Central memory CD8-positive, alpha-beta T cell (primary cell): Measurements from ENCODE around the gene MKRN2OS.

Experiments used
- ATAC-seq: fragments of 150-1000 bp; cut with Tn5 transposase; replicated peaks from 2 replicates; pipeline ENCODE4 v1.10.0; 2022; ENCODE audit warnings: mild to moderate bottlenecking, moderate FRiP score, moderate number of reproducible peaks; ENCODE audit not compliant: poor library complexity, severe bottlenecking; ENCODE audit errors: extremely low read depth
- DNase-seq, 2 donors: peaks; one replicate each; pipeline ENCODE4 v3.0.0; 2021; ENCODE audit warnings: low spot score in 2 of 2
- H3K27ac Mint-ChIP-seq: one replicate; pipeline ENCODE4 v1.8.0; 2022; ENCODE audit warnings: low read depth, mild to moderate bottlenecking, moderate library complexity, mixed read lengths
- H3K27me3 Mint-ChIP-seq: one replicate; pipeline ENCODE4 v1.8.0; 2022; ENCODE audit warnings: mixed read lengths
- H3K36me3 Mint-ChIP-seq: one replicate; pipeline ENCODE4 v1.8.0; 2022; ENCODE audit warnings: mild to moderate bottlenecking, moderate library complexity, mixed read lengths; ENCODE audit not compliant: insufficient read depth
- H3K4me1 Mint-ChIP-seq: one replicate; pipeline ENCODE4 v1.8.0; 2022; ENCODE audit warnings: mixed read lengths
- H3K4me3 Mint-ChIP-seq: one replicate; pipeline ENCODE4 v1.8.0; 2022; ENCODE audit warnings: mild to moderate bottlenecking, moderate library complexity, mixed read lengths
- H3K9me3 Mint-ChIP-seq: one replicate; pipeline ENCODE4 v1.8.0; 2022; ENCODE audit warnings: mixed read lengths

Gene MKRN2OS

GRCh38 chr3:12579905-12580304, 34.6 kb upstream of the MKRN2OS start:
- Mint-ChIP-seq H3K36me3 (peaks cover 67% of the 10 kb centered on the region), H3K4me1 (peaks cover 7% of the 10 kb centered on the region), H3K4me3 (no peak overlapping the region), H3K27ac (peak overlapping the region; percentile 54), H3K27me3 (no peaks in the 10 kb centered on the region), H3K9me3 (no peaks in the 10 kb centered on the region)
- DNase-seq (no peak), ATAC-seq (no peak)

- no peak for DNase-seq
- ATAC-seq: no peak
- Mint-ChIP-seq H3K9me3 (no peaks in the 10 kb centered on the region), H3K27ac (peak overlapping the region; percentile 54), H3K27me3 (no peaks in the 10 kb centered on the region), H3K36me3 (peaks cover 68% of the 10 kb centered on the region), H3K4me1 (peaks cover 7% of the 10 kb centered on the region), H3K4me3 (no peak overlapping the region)
These were observed 34.2 kb upstream of the MKRN2OS start for GRCh38 chr3:12579456-12579855.

- ATAC-seq (no peak), DNase-seq (no peak)
- H3K9me3 Mint-ChIP-seq: no peaks in the 10 kb centered on the region
- H3K27me3 Mint-ChIP-seq: no peaks in the 10 kb centered on the region
- peaks cover 7% of the 10 kb centered on the region for H3K4me1 Mint-ChIP-seq
- peaks cover 66% of the 10 kb centered on the region for H3K36me3 Mint-ChIP-seq
- no peak overlapping the region for H3K4me3 Mint-ChIP-seq
- peak overlapping the region; percentile 54 for H3K27ac Mint-ChIP-seq
These were observed 33.4 kb upstream of the MKRN2OS start for GRCh38 chr3:12578742-12579141.

GRCh38 chr3:12577379-12577778, 32.1 kb upstream of the MKRN2OS start:
- DNase-seq (no peak), ATAC-seq (no peak)
- Mint-ChIP-seq H3K27me3 (no peaks in the 10 kb centered on the region), H3K4me1 (peaks cover 7% of the 10 kb centered on the region), H3K4me3 (no peak overlapping the region), H3K9me3 (no peaks in the 10 kb centered on the region), H3K36me3 (peaks cover 72% of the 10 kb centered on the region), H3K27ac (peak overlapping the region; percentile 14)

GRCh38 chr3:12574661-12575060, 29.4 kb upstream of the MKRN2OS start:
- Mint-ChIP-seq H3K4me3 (no peak overlapping the region), H3K27me3 (no peaks in the 10 kb centered on the region), H3K27ac (peak overlapping the region; percentile 23), H3K36me3 (peaks cover 84% of the 10 kb centered on the region), H3K9me3 (no peaks in the 10 kb centered on the region), H3K4me1 (peaks cover 6% of the 10 kb centered on the region)
- ATAC-seq (no peak), DNase-seq (no peak)

GRCh38 chr3:12574131-12574530, 28.8 kb upstream of the MKRN2OS start:
- Mint-ChIP-seq H3K36me3 (peaks cover 78% of the 10 kb centered on the region), H3K9me3 (no peaks in the 10 kb centered on the region), H3K4me3 (no peak overlapping the region), H3K27me3 (no peaks in the 10 kb centered on the region), H3K4me1 (peaks cover under 1% of the 10 kb centered on the region), H3K27ac (peak overlapping the region; percentile 23)
- ATAC-seq (no peak), DNase-seq (no peak)

GRCh38 chr3:12571986-12572385, 26.7 kb upstream of the MKRN2OS start:
- ATAC-seq (no peak), DNase-seq (no peak)
- Mint-ChIP-seq H3K36me3 (peaks cover 74% of the 10 kb centered on the region), H3K27me3 (no peaks in the 10 kb centered on the region), H3K27ac (no peak overlapping the region), H3K9me3 (peaks cover 1% of the 10 kb centered on the region), H3K4me1 (peaks cover 10% of the 10 kb centered on the region), H3K4me3 (no peak overlapping the region)

GRCh38 chr3:12569836-12570235, 24.5 kb upstream of the MKRN2OS start:
- H3K27ac Mint-ChIP-seq: no peak overlapping the region
- peaks cover 11% of the 10 kb centered on the region for H3K9me3 Mint-ChIP-seq
- H3K4me1 Mint-ChIP-seq: peaks cover 24% of the 10 kb centered on the region
- DNase-seq (no peak), ATAC-seq (no peak)
- H3K4me3 Mint-ChIP-seq: no peak overlapping the region
- H3K27me3 Mint-ChIP-seq: no peaks in the 10 kb centered on the region
- peaks cover 60% of the 10 kb centered on the region for H3K36me3 Mint-ChIP-seq

- Mint-ChIP-seq H3K4me1 (peaks cover 30% of the 10 kb centered on the region), H3K36me3 (peaks cover 53% of the 10 kb centered on the region), H3K9me3 (peaks cover 11% of the 10 kb centered on the region), H3K27ac (no peak overlapping the region), H3K4me3 (no peak overlapping the region), H3K27me3 (no peaks in the 10 kb centered on the region)
- ATAC-seq: no peak
- DNase-seq: no peak
These were observed 23.4 kb upstream of the MKRN2OS start for GRCh38 chr3:12568747-12569146.

GRCh38 chr3:12566976-12567375, 21.7 kb upstream of the MKRN2OS start:
- Mint-ChIP-seq H3K27me3 (no peaks in the 10 kb centered on the region), H3K27ac (no peak overlapping the region), H3K4me1 (peaks cover 35% of the 10 kb centered on the region), H3K4me3 (no peak overlapping the region), H3K9me3 (peaks cover 11% of the 10 kb centered on the region), H3K36me3 (peaks cover 37% of the 10 kb centered on the region)
- no peak for DNase-seq
- ATAC-seq: no peak

- peaks cover 9% of the 10 kb centered on the region for H3K36me3 Mint-ChIP-seq
- H3K27ac Mint-ChIP-seq: no peak overlapping the region
- ATAC-seq (no peak), DNase-seq (no peak)
- peaks cover 11% of the 10 kb centered on the region for H3K9me3 Mint-ChIP-seq
- H3K4me1 Mint-ChIP-seq: peaks cover 65% of the 10 kb centered on the region
- H3K4me3 Mint-ChIP-seq: no peak overlapping the region
- H3K27me3 Mint-ChIP-seq: no peaks in the 10 kb centered on the region
These were observed 17.2 kb upstream of the MKRN2OS start for GRCh38 chr3:12562451-12562850.

- H3K27ac Mint-ChIP-seq: no peak overlapping the region
- DNase-seq (no peak), ATAC-seq (no peak)
- peaks cover 9% of the 10 kb centered on the region for H3K36me3 Mint-ChIP-seq
- H3K4me3 Mint-ChIP-seq: no peak overlapping the region
- no peaks in the 10 kb centered on the region for H3K27me3 Mint-ChIP-seq
- H3K9me3 Mint-ChIP-seq: peaks cover 4% of the 10 kb centered on the region
- H3K4me1 Mint-ChIP-seq: peaks cover 63% of the 10 kb centered on the region
These were observed 16.1 kb upstream of the MKRN2OS start for GRCh38 chr3:12561397-12561796.

GRCh38 chr3:12560505-12561190, 15.3 kb upstream of the MKRN2OS start:
- H3K27me3 Mint-ChIP-seq: peaks cover 5% of the 10 kb centered on the region
- no peaks in the 10 kb centered on the region for H3K9me3 Mint-ChIP-seq
- no peak overlapping the region for H3K27ac Mint-ChIP-seq
- DNase-seq (no peak), ATAC-seq (no peak)
- peaks cover 10% of the 10 kb centered on the region for H3K36me3 Mint-ChIP-seq
- peaks cover 66% of the 10 kb centered on the region for H3K4me1 Mint-ChIP-seq
- no peak overlapping the region for H3K4me3 Mint-ChIP-seq
